ENCODE measurements around the gene CNIH2. TPM values are rescaled to one million over a fixed set of nuclear protein-coding genes. Genes with fewer than 3 reads are reported as not detected.

CNIH2 gene
- 0.04 and 0.21 TPM in 2 replicates for total RNA-seq

- TF ChIP-seq CTCF (IDR thresholded peaks at IDR 0.05; ENCODE audit: insufficient read depth, low read length, poor library complexity, severe bottlenecking): no peak
- Histone ChIP-seq H3K4me3 (ENCODE audit: low read depth, low read length) (no peak within 1 kb of the TSS), H3K36me3 (ENCODE audit: control insufficient read depth, insufficient read depth, low read length) (peaks cover 4% of the 10 kb centered on the region), H3K27me3 (ENCODE audit: control insufficient read depth, insufficient read depth, low read length) (peaks cover 12% of the 10 kb centered on the region)
- DNase-seq (ENCODE audit: low read depth): no peak
Measured at GRCh38 chr11:66277471-66278362, at the start of gene CNIH2. Gene CNIH2, plus strand, starts transcription at chr11:66278175. Its CDS starts 282 bp downstream, at chr11:66278457.

GRCh38 chr11:66228521-66228920 is 49.5 kb upstream of the CNIH2 start:
- no peak for DNase-seq (ENCODE audit: low read depth)
- Histone ChIP-seq H3K4me3 (ENCODE audit: low read depth, low read length) (no peak overlapping the region), H3K36me3 (ENCODE audit: control insufficient read depth, insufficient read depth, low read length) (peaks cover 2% of the 10 kb centered on the region), H3K27me3 (ENCODE audit: control insufficient read depth, insufficient read depth, low read length) (no peaks in the 10 kb centered on the region)
- no peak for TF ChIP-seq CTCF (IDR thresholded peaks at IDR 0.05; ENCODE audit: insufficient read depth, low read length, poor library complexity, severe bottlenecking)

- no peaks in the 10 kb centered on the region for H3K27me3 ChIP-seq (ENCODE audit: control insufficient read depth, insufficient read depth, low read length)
- TF ChIP-seq CTCF (IDR thresholded peaks at IDR 0.05; ENCODE audit: insufficient read depth, low read length, poor library complexity, severe bottlenecking): no peak
- no peak for DNase-seq (ENCODE audit: low read depth)
- no peak overlapping the region for H3K4me3 ChIP-seq (ENCODE audit: low read depth, low read length)
- H3K36me3 ChIP-seq (ENCODE audit: control insufficient read depth, insufficient read depth, low read length): no peaks in the 10 kb centered on the region
Measured at GRCh38 chr11:66230156-66230555, 47.8 kb upstream of the CNIH2 start.

GRCh38 chr11:66230978-66231377 is 47.0 kb upstream of the CNIH2 start:
- H3K36me3 ChIP-seq (ENCODE audit: control insufficient read depth, insufficient read depth, low read length): no peaks in the 10 kb centered on the region
- TF ChIP-seq CTCF (IDR thresholded peaks at IDR 0.05; ENCODE audit: insufficient read depth, low read length, poor library complexity, severe bottlenecking): no peak

GRCh38 chr11:66231561-66231960 is 46.4 kb upstream of the CNIH2 start:
- TF ChIP-seq CTCF (IDR thresholded peaks at IDR 0.05; ENCODE audit: insufficient read depth, low read length, poor library complexity, severe bottlenecking): no peak
- Histone ChIP-seq H3K27me3 (ENCODE audit: control insufficient read depth, insufficient read depth, low read length) (no peaks in the 10 kb centered on the region), H3K4me3 (ENCODE audit: low read depth, low read length) (no peak overlapping the region), H3K36me3 (ENCODE audit: control insufficient read depth, insufficient read depth, low read length) (no peaks in the 10 kb centered on the region)
- DNase-seq (ENCODE audit: low read depth): no peak

More at GRCh38 chr11:66230978-66231377, 47.0 kb upstream of the CNIH2 start:
- Histone ChIP-seq H3K4me3 (ENCODE audit: low read depth, low read length) (no peak overlapping the region), H3K27me3 (ENCODE audit: control insufficient read depth, insufficient read depth, low read length) (no peaks in the 10 kb centered on the region)
- DNase-seq (ENCODE audit: low read depth): no peak

Measured in kidney epithelial cell (primary cell).